ENCODE data around the gene PDSS2.
A peak's percentile ranks its signal among the peaks of the same experiment; 100 is the strongest.

PDSS2 gene

GRCh38 chr6:107489636-107490565, 30.5 kb upstream of the PDSS2 start, which contains the start of gene SOBP:
SOBP (plus strand) TSS chr6:107490117; CDS start chr6:107490617, 500 bp downstream.
- Histone ChIP-seq H3K79me2 (ENCODE audit: low read length) (no peaks in the 10 kb centered on the region), H2AFZ (ENCODE audit: low read depth, low read length) (peak within 1 kb of the TSS; percentile 84), H3K36me3 (replicated peaks; ENCODE audit: low read depth, low read length) (no peaks in the 10 kb centered on the region), H3K27me3 (ENCODE audit: low read depth, low read length) (peaks cover 10% of the 10 kb centered on the region), H3K4me1 (ENCODE audit: low read length) (peaks cover 5% of the 10 kb centered on the region), H3K4me3 (ENCODE audit: low read length) (peak within 1 kb of the TSS; percentile 90), H3K4me2 (ENCODE audit: low read length) (peak within 1 kb of the TSS; percentile 95), H3K9ac (ENCODE audit: low read length) (peak within 1 kb of the TSS; percentile 74), H3K9me3 (ENCODE audit: insufficient read depth, low read length) (no peaks in the 10 kb centered on the region), H4K20me1 (ENCODE audit: insufficient read depth, low read length) (no peaks in the 10 kb centered on the region), H3K27ac (ENCODE audit: low read length) (no peak within 1 kb of the TSS)
- TF ChIP-seq EZH2phosphoT487 (IDR thresholded peaks at IDR 0.05; ENCODE audit: low read depth), result no peak
- TF ChIP-seq, protein P1, sequence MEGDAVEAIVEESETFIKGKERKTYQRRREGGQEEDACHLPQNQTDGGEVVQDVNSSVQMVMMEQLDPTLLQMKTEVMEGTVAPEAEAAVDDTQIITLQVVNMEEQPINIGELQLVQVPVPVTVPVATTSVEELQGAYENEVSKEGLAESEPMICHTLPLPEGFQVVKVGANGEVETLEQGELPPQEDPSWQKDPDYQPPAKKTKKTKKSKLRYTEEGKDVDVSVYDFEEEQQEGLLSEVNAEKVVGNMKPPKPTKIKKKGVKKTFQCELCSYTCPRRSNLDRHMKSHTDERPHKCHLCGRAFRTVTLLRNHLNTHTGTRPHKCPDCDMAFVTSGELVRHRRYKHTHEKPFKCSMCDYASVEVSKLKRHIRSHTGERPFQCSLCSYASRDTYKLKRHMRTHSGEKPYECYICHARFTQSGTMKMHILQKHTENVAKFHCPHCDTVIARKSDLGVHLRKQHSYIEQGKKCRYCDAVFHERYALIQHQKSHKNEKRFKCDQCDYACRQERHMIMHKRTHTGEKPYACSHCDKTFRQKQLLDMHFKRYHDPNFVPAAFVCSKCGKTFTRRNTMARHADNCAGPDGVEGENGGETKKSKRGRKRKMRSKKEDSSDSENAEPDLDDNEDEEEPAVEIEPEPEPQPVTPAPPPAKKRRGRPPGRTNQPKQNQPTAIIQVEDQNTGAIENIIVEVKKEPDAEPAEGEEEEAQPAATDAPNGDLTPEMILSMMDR (IDR thresholded peaks at IDR 0.05; ENCODE audit: low read depth, low read length), result peak; percentile 9; the same call in 1 of the 2 replicates

DNA sequence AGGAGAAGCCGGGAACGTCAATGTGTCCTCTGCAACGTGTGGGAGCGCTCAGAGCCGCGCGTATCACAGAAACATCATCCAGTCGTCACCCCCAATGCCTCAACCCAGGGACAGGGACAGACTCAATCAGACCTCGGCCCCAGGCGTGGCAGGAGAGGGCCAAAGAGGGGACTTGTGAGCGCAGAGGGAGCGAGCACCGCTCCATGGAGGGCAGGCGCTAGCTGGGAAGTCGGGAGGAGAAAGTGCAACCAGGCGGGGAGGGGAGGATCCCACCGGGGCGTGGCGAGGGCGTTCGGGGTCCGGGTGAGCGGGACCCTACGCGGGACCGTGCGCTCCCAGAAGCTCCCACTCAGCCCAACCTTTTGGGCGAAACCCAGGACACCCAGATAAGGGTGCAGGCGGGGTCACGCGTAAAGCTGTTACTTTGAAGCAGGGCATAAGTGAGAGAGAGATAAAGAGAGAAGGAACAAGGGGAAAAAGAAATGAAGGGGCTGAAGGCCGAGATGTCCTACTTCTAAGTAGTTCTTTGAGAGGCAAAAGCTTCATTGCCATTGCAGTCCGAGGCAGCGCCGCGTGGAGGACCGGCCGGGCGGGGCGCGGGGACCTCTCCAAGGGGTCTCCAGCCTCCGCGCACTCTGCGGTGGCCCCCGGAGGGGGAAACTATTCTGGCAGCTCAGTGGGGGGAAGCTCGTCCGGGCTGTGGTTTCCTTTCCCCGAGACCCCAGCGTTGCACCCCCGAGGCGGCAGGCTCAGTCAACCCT, 29.7 kb upstream of the PDSS2 start:
- H4K20me1 ChIP-seq (ENCODE audit: insufficient read depth, low read length), result no peaks in the 10 kb centered on the region
- H3K4me3 ChIP-seq (ENCODE audit: low read length), result peak overlapping the region; percentile 90
- H3K27ac ChIP-seq (ENCODE audit: low read length), result no peak overlapping the region
- peak overlapping the region; percentile 84 for H2AFZ ChIP-seq (ENCODE audit: low read depth, low read length)
- peaks cover 5% of the 10 kb centered on the region for H3K4me1 ChIP-seq (ENCODE audit: low read length)
- TF ChIP-seq, protein P1 (IDR thresholded peaks at IDR 0.05; ENCODE audit: low read depth, low read length), result no peak
- no peak for TF ChIP-seq EZH2phosphoT487 (IDR thresholded peaks at IDR 0.05; ENCODE audit: low read depth)
- H3K4me2 ChIP-seq (ENCODE audit: low read length), result peak overlapping the region; percentile 91
- peaks cover 10% of the 10 kb centered on the region for H3K27me3 ChIP-seq (ENCODE audit: low read depth, low read length)
- H3K9ac ChIP-seq (ENCODE audit: low read length), result peak overlapping the region; percentile 62
- no peaks in the 10 kb centered on the region for H3K36me3 ChIP-seq (replicated peaks; ENCODE audit: low read depth, low read length)
- no peaks in the 10 kb centered on the region for H3K9me3 ChIP-seq (ENCODE audit: insufficient read depth, low read length)
- no peaks in the 10 kb centered on the region for H3K79me2 ChIP-seq (ENCODE audit: low read length)

GRCh38 chr6:107488174-107488874, 29.0 kb upstream of the PDSS2 start:
- Histone ChIP-seq H3K4me3 (ENCODE audit: low read length) (peak overlapping the region; percentile 90), H3K27ac (ENCODE audit: low read length) (no peak overlapping the region), H3K4me1 (ENCODE audit: low read length) (peaks cover 5% of the 10 kb centered on the region), H3K27me3 (ENCODE audit: low read depth, low read length) (peaks cover 10% of the 10 kb centered on the region), H3K9me3 (ENCODE audit: insufficient read depth, low read length) (no peaks in the 10 kb centered on the region), H4K20me1 (ENCODE audit: insufficient read depth, low read length) (no peaks in the 10 kb centered on the region), H2AFZ (ENCODE audit: low read depth, low read length) (peak overlapping the region; percentile 84; the same call in 1 of the 2 replicates), H3K79me2 (ENCODE audit: low read length) (no peaks in the 10 kb centered on the region), H3K9ac (ENCODE audit: low read length) (peak overlapping the region; percentile 62; the same call in 1 of the 2 replicates), H3K36me3 (replicated peaks; ENCODE audit: low read depth, low read length) (no peaks in the 10 kb centered on the region), H3K4me2 (ENCODE audit: low read length) (peak overlapping the region; percentile 91)
- no peak for TF ChIP-seq EZH2phosphoT487 (IDR thresholded peaks at IDR 0.05; ENCODE audit: low read depth)
- TF ChIP-seq, protein P1 (IDR thresholded peaks at IDR 0.05; ENCODE audit: low read depth, low read length), result no peak
